ENCODE data around the gene DRGX.

The DRGX gene

DNA sequence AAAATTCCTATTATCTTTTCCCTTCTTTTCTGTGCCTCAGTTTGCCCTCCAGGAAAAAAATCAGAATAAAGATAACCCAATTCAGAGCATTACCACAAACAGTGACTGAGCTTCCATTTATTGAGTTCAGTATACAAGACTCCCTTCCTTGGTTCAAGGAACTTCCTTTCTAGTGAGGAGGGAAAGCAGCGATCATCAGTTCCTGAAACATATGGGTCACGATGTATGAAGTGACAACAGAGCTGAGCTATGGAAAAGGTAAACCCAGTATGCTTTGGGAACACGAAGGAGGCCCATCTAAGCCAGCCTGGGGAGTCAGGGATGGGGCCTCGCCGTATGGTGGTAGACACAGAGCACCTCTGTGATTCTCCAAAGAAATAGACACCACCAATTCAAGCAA is 81.1 kb downstream of the DRGX start:
- Histone ChIP-seq H3K4me3 (replicated peaks; ENCODE audit: insufficient read depth, low read length) (no peak overlapping the region), H3K27ac (replicated peaks) (no peak overlapping the region), H3K27me3 (ENCODE audit: insufficient read depth, poor library complexity, severe bottlenecking) (no peaks in the 10 kb centered on the region)
- DNase-seq (ENCODE audit: low read depth in 1 of 2, low spot score in 1 of 2) = no peak
- TF ChIP-seq GABPA (IDR thresholded peaks at IDR 0.05; ENCODE audit: low read depth) (no peak), SPI1 (IDR thresholded peaks at IDR 0.05; ENCODE audit: borderline replicate concordance, low read depth) (no peak), REST (IDR thresholded peaks at IDR 0.05; ENCODE audit: insufficient replicate concordance, low read depth) (no peak)
